DND-41 (cell line): ENCODE results near the gene EXOC6.

Experiments used
- ATAC-seq: fragments of 200-7000 bp; cut with Tn5 transposase; 3 replicates; pipeline ENCODE4 v1.9.1; 2021; ENCODE audit warnings: low read depth; ENCODE audit not compliant: insufficient read depth
- DNase-seq: peaks from one replicate; pipeline ENCODE4 v3.0.0-alpha.2; 2020
- H2AFZ ChIP-seq: 2 replicates; pipeline ENCODE4 v1.6.0; 2012; ENCODE audit warnings: low read depth, low read length
- H3K27ac ChIP-seq: 2 replicates; pipeline ENCODE4 v1.5.1; 2012; ENCODE audit warnings: low read length, inconsistent platforms
- H3K27me3 ChIP-seq: fragments of 200-600 bp; sonication (generic); 2 replicates; pipeline ENCODE4 v1.6.0; 2012; ENCODE audit warnings: low read length, mild to moderate bottlenecking, inconsistent platforms; ENCODE audit not compliant: insufficient read depth, poor library complexity
- H3K36me3 ChIP-seq: 2 replicates; pipeline ENCODE4 v1.5.1; 2012; ENCODE audit warnings: low read length, inconsistent platforms; ENCODE audit not compliant: insufficient read depth
- H3K4me1 ChIP-seq: 2 replicates; pipeline ENCODE4 v1.5.1; 2012; ENCODE audit warnings: mild to moderate bottlenecking, low read length; ENCODE audit not compliant: insufficient read depth
- H3K4me2 ChIP-seq: 2 replicates; pipeline ENCODE4 v1.6.0; 2012; ENCODE audit warnings: mild to moderate bottlenecking, moderate library complexity, low read length, inconsistent platforms; ENCODE audit not compliant: insufficient read depth
- H3K4me3 ChIP-seq, 2 experiments: fragments of 200-600 bp in 1 of 2; shearing (Covaris generic) in 1 of 2; 2 replicates each; pipeline ENCODE4 v1.5.1; 2012 to 2016; ENCODE audit warnings: inconsistent platforms in 2 of 2, low read length in 2 of 2, mild to moderate bottlenecking in 2 of 2, low read depth in 1 of 2, moderate library complexity in 1 of 2
- H3K79me2 ChIP-seq: 2 replicates; pipeline ENCODE4 v1.6.0; 2012; ENCODE audit warnings: low read length, inconsistent platforms; ENCODE audit not compliant: insufficient read depth
- H3K9ac ChIP-seq: 2 replicates; pipeline ENCODE4 v1.6.0; 2012; ENCODE audit warnings: low read depth, mild to moderate bottlenecking, inconsistent platforms, low read length, moderate library complexity
- H3K9me3 ChIP-seq: 2 replicates; pipeline ENCODE4 v1.5.1; 2012; ENCODE audit warnings: low read length, moderate library complexity, mild to moderate bottlenecking, inconsistent platforms; ENCODE audit not compliant: insufficient read depth, severe bottlenecking
- H4K20me1 ChIP-seq: 2 replicates; pipeline ENCODE4 v1.6.0; 2012; ENCODE audit warnings: low read length; ENCODE audit not compliant: insufficient read depth
- EZH2 ChIP-seq: IDR thresholded peaks from 3 replicates; pipeline ENCODE4 v1.6.1; 2012; ENCODE audit warnings: borderline replicate concordance, low read depth, mild to moderate bottlenecking, moderate library complexity, low read length, inconsistent platforms; ENCODE audit not compliant: severe bottlenecking
- TF ChIP-seq, protein P1 (sequence below): IDR thresholded peaks from 2 replicates; pipeline ENCODE4 v1.5.1; 2012; ENCODE audit warnings: borderline replicate concordance, low read length, moderate library complexity, mild to moderate bottlenecking; ENCODE audit not compliant: poor library complexity, severe bottlenecking; ENCODE audit errors: extremely low read depth

EXOC6 gene

DNA sequence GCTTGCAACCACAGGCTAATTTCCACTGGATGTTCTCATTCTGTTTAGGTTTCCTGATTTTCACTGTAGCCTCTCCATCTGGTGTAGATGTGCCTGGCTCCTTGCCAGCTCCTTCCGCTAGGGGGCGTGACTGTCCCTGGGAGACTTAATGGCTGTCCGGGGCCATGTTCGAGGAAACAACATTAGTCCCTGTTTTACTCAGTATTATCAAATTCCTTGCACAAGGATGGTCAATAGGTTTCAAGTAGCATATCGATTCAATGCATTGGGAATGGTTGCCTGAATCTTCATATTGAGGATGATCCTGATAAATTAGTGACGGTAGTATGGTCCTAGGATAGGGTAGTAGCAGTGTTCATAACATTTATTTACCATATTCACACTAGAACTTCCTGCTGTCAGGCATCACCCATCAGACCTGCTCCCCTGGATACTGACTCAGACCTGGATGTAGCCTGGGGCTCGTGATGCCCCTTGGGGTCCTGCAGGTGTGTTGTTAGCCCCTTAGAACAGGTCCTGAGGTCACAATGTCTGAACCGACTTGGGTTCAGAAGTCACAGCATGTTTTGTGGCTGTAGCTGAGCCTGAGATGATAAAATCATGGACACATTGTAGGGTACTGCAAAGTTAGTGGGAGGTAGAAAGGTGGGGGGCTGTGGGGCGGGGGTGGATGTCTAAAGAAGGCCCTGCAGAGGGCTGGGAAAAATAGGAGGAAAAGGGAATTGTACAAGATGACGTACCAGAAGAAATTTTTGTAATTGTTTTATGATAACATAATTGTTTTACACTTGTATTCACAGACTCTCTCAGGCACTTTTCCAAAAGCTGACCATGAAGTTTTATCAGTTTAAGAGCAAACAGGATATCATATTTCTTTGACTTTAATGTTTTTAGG is 8.9 kb upstream of the EXOC6 start:
- no peak for ATAC-seq
- Histone ChIP-seq H2AFZ (no peak overlapping the region), H3K4me3 (no peak overlapping the region), H4K20me1 (no peaks in the 10 kb centered on the region), H3K9ac (no peak overlapping the region), H3K36me3 (no peaks in the 10 kb centered on the region), H3K27ac (no peak overlapping the region), H3K4me1 (peaks cover 11% of the 10 kb centered on the region), H3K27me3 (no peaks in the 10 kb centered on the region), H3K79me2 (no peaks in the 10 kb centered on the region), H3K9me3 (no peaks in the 10 kb centered on the region), H3K4me2 (no peak overlapping the region)
- no peak for TF ChIP-seq EZH2
- TF ChIP-seq, protein P1, sequence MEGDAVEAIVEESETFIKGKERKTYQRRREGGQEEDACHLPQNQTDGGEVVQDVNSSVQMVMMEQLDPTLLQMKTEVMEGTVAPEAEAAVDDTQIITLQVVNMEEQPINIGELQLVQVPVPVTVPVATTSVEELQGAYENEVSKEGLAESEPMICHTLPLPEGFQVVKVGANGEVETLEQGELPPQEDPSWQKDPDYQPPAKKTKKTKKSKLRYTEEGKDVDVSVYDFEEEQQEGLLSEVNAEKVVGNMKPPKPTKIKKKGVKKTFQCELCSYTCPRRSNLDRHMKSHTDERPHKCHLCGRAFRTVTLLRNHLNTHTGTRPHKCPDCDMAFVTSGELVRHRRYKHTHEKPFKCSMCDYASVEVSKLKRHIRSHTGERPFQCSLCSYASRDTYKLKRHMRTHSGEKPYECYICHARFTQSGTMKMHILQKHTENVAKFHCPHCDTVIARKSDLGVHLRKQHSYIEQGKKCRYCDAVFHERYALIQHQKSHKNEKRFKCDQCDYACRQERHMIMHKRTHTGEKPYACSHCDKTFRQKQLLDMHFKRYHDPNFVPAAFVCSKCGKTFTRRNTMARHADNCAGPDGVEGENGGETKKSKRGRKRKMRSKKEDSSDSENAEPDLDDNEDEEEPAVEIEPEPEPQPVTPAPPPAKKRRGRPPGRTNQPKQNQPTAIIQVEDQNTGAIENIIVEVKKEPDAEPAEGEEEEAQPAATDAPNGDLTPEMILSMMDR: peak; percentile 15
- DNase-seq: peak; percentile 28

DNA sequence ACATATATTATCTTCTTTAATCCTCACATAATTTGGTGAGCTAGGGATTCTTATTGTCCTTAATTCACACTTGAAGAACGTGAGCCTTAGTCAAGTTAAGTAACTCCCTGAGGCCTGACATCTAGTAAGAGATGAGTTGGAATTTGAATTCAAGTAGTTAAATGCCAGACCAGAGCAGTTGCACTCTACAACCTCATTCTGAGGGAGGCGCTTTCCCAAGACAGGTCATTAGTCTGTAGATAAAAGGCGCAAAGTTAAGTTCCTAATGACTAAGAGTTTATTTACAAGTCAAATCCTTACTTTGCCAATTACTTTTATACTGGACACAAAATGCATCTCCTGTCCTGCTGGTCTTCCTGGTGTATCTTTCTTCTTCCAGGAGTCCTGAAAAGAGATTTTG is 3.6 kb upstream of the EXOC6 start:
- Histone ChIP-seq H3K27ac (no peak overlapping the region), H3K4me1 (peaks cover 11% of the 10 kb centered on the region), H3K4me3 (no peak overlapping the region), H3K9me3 (no peaks in the 10 kb centered on the region), H2AFZ (no peak overlapping the region), H3K4me2 (no peak overlapping the region), H3K27me3 (no peaks in the 10 kb centered on the region), H4K20me1 (no peaks in the 10 kb centered on the region), H3K36me3 (no peaks in the 10 kb centered on the region; the same call in 1 of the 2 replicates), H3K79me2 (peaks cover 11% of the 10 kb centered on the region), H3K9ac (no peak overlapping the region)
- ATAC-seq (no peak), DNase-seq (no peak)
- TF ChIP-seq, protein P1: no peak
- TF ChIP-seq EZH2: no peak

DNA sequence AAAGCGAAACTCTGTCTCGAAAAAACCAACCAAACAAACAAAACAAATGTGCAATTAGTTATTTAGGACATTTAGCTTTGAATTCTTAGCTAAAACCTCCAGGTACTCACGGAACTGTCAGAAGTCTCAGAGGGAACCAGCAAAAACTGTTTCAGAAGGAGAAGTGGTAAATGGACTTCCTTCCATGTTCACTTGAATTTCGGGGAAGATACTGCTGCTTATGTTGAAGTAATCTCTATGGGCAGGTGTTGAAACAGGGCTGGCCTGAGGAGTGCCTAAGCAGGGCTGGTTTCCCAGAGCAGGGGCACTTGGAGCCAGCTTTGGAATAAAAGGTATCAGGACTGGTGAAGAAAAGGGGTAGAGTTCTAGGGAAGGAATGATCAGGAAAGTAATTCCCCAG is 2.4 kb upstream of the EXOC6 start:
- H3K4me1 ChIP-seq: peaks cover 16% of the 10 kb centered on the region
- H4K20me1 ChIP-seq: no peaks in the 10 kb centered on the region
- H2AFZ ChIP-seq: 0 out of 2 replicates have a peak overlapping the region, but pooled peaks have one; percentile 14
- peaks cover 23% of the 10 kb centered on the region for H3K79me2 ChIP-seq
- H3K4me2 ChIP-seq: no peak overlapping the region
- H3K4me3 ChIP-seq: no peak overlapping the region
- DNase-seq (no peak), ATAC-seq (no peak)
- no peaks in the 10 kb centered on the region for H3K27me3 ChIP-seq
- no peaks in the 10 kb centered on the region; the same call in 1 of the 2 replicates for H3K36me3 ChIP-seq
- no peak overlapping the region for H3K9ac ChIP-seq
- TF ChIP-seq, protein P1: no peak
- TF ChIP-seq EZH2: no peak
- H3K27ac ChIP-seq: no peak overlapping the region
- H3K9me3 ChIP-seq: no peaks in the 10 kb centered on the region
